Measurements from ENCODE around the gene ZNF808.
"Not testable (repeated sequence)": the region's sequence is repeated elsewhere in the genome, so short reads cannot be mapped to it uniquely, and the experiment has no call there.

Gene ZNF808

DNA sequence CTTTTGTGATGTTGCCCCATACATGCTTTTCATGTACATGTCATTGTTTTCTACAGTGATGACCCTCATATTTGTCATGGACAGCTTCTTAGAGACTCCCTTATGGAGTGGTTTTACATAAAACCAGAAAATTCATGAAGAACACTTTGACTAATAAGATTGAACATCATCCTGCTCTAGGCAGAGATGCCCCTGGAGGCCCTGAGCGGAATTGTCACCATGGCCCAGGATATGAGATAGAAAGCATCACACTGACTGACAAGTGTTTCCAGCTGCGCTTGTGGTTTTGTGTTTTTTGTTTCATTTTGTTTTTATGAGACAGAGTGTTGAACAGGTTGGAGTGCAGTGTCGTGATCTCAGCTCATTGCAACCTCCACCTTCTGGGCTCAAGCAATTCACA lies 64.8 kb downstream of the ZNF808 start:
- in situ Hi-C loops (cut with MboI; ENCODE audit: low sequenced_read_pairs), result no loop called here

DNA sequence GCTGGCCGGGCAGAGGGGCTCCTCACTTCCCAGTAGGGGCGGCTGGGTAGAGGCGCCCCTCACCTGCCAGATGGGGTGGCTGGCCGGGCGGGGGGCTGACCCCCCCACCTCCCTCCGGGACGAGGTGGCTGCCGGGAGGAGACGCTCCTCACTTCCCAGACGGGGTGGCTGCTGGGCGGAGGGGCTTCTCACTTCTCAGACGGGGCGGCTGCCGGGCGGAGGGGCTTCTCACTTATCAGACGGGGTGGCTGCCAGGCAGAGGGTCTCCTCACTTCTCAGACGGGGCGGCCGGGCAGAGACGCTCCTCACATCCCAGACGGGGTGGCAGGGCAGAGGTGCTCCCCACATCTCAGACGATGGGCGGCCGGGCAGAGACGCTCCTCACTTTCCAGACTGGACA lies 66.0 kb downstream of the ZNF808 start:
- in situ Hi-C loops (cut with MboI; ENCODE audit: low sequenced_read_pairs), result not testable (repeated sequence)

DNA sequence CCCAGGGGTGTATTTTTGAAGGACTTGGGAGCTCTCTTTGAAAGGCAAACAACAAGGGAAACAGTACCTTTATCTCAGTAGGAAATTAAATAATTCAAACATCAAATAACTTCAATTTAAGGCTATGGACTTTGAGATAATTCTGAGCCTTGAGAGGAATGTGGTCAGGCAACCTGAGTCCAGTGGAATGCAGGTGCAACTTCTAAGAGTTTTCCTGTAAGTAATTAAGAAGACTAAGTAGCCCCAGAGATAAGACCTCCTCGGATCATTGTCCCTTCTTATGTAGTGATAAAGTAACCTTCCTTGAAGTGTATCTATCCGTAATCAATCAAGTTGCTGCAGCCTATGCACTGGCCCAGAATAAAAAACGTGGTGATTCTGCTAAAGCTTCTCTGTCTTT lies 71.8 kb downstream of the ZNF808 start:
- in situ Hi-C loops (cut with MboI; ENCODE audit: low sequenced_read_pairs), result no loop called here

DNA sequence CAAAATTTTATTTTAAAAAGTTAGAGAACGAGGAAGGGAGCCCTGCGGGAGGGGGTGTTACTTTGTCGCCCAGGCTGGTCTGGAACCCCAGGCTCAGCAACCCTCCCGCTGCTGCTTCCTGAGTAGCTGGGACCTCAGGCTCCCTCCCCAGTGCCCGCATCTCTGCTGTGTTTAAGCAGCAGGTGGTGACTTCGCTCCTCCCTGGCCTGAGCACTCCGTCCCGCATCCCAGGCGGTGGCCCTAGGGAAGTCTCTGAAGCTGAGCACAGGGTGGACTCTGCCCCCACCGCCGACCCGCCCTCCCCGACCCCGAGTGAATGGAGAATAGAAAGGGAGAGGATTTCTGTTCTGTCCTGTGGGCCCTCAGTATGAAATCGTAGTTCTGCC lies 73.2 kb downstream of the ZNF808 start:
- in situ Hi-C loops (cut with MboI; ENCODE audit: low sequenced_read_pairs), result no loop called here

DNA sequence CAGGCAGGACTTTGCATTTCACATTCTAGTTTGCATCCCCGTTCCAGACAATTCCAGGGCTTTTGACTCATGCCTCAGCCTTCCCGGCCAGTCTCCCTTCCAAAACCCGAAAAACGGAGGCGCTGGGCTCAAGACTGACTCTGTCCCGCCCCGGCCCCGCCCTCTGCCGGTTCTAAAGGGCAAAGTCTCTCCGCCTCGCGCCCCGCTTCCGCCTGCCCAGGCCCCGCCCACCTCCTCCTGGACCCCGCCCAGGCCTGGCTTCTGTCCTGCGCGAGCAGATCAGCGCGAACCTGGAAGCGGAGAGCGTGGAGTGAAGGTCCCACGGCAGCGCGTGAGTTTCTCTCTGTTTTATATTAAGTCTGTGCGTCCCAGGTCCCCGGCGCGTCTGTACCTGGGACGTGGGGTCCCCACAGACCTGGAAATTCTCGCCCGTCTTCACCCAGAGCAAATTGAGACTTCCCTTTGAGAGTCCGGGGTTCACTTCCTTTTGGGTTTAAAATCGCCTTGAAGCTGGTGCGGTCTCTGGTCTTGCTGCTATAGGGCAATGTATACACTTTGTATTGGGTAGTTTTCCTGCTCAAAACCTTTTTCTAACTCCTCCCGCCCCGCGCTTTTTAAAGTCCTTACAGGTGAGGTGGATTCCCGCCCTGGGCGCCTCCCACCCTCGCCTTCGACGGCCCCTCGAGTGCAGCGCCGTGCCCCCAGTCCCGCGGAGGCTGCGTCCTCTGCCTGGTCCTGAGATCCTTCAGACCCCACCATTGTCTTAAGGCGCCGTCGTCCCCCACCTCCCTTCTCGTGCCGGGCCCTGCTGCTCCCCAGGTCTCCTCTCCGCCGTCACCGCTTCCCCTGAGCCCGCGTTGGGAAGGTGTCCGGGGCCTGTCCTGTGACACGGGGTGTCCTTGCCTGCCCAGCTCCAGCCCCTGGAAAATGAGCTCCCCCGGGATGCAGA lies 73.8 kb downstream of the ZNF808 start:
- in situ Hi-C loops (cut with MboI; ENCODE audit: low sequenced_read_pairs), result no loop called here

DNA sequence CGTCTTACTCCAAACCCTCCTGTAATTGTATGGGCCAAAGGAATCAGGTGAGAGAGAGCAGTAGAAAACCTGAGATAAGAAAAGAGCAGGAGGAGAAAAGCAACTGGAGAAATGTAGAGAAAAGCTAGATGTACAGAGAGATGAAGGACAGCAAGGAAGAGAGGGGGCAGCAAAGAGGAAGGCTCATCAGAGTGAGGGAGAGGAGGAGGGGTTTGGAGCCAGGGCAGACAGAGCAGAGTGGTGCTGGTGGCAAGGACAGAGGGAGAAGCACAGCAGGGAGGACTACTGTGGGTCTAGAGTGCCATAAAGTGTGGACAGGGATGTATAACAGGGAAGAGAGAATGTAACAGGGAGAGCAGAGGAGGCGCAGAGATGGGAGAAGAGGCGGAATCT lies 74.5 kb downstream of the ZNF808 start:
- in situ Hi-C loops (cut with MboI; ENCODE audit: low sequenced_read_pairs), result not testable (repeated sequence)

DNA sequence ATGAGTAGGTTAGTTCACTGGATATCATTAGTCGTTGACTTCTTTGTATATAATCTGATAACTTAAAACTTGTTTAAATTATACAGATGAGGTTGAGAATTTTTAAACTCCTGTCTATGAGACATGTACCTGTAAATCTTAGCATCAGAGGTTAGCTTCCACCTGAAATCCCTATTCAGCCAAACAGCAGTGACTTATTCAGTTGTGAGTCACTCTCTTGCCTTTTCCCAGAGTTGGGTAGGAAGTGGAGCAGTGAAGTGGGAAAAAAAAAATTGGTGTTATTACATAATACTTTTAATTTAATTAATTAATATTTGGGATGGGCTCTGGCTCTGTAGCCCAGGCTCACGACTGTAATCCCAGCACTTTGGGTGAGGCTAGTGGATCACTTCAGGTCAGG lies 75.5 kb downstream of the ZNF808 start:
- in situ Hi-C loops (cut with MboI; ENCODE audit: low sequenced_read_pairs), result no loop called here

DNA sequence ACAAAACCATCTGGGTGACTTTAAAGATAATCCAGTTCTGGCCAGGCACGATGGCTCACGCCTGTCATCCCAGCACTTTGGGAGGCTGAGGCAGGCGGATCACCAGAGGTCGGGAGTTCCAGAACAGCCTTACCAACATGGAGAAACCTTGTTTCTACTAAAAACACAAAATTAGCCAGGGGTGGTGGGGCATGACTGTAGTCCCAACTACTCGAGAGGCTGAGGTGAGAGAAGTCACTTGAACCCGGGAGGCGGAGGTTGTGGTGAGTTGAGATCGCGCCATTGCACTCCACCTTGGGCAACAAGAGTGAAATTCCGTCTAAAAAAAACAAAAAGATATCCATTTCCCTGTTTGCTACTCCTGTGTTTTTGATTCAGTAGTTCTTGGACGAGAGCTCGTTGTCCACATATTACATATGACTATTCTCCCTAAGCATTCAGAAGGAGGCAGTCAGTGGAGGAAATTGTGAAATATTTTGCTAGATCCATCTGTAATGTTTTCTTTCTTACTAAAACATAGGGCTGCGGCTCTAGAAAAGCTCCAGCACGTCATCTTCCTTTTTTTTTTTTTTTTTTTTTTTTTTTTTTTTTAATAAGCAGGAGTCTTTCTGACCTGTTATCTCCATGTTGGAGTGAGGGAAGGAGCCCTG lies 76.2 kb downstream of the ZNF808 start:
- in situ Hi-C loops (cut with MboI; ENCODE audit: low sequenced_read_pairs), result no loop called here

All from HL-60/S4 treated with phorbol 12-myristate 13-acetate at 8.2 ng/mL for 4 days and 3 days (cell line).